Endothelial cell (in vitro differentiated cells): ENCODE data around the gene KHDRBS1. TPM values are rescaled to one million over a fixed set of nuclear protein-coding genes. Genes with fewer than 3 reads are reported as not detected.

Experiments
- DNase-seq: peaks from one replicate; pipeline ENCODE4 v3.0.0; 2021; ENCODE audit warnings: low spot score
- H3K27ac Mint-ChIP-seq: one replicate; pipeline ENCODE4 v1.8.0; 2021; ENCODE audit warnings: mixed read lengths, inconsistent platforms; ENCODE audit not compliant: unreplicated experiment
- H3K27me3 Mint-ChIP-seq: one replicate; pipeline ENCODE4 v1.8.0; 2021; ENCODE audit warnings: mild to moderate bottlenecking, moderate library complexity, mixed read lengths, inconsistent platforms; ENCODE audit not compliant: unreplicated experiment
- H3K36me3 Mint-ChIP-seq: one replicate; pipeline ENCODE4 v1.8.0; 2021; ENCODE audit warnings: mild to moderate bottlenecking, low read depth, mixed read lengths, inconsistent platforms; ENCODE audit not compliant: unreplicated experiment
- H3K4me1 Mint-ChIP-seq: one replicate; pipeline ENCODE4 v1.8.0; 2021; ENCODE audit warnings: mild to moderate bottlenecking, mixed read lengths, inconsistent platforms; ENCODE audit not compliant: unreplicated experiment
- H3K4me3 Mint-ChIP-seq: one replicate; pipeline ENCODE4 v1.8.0; 2021; ENCODE audit warnings: mild to moderate bottlenecking, mixed read lengths, inconsistent platforms; ENCODE audit not compliant: unreplicated experiment
- H3K9me3 Mint-ChIP-seq: one replicate; pipeline ENCODE4 v1.8.0; 2021; ENCODE audit warnings: mixed read lengths, inconsistent platforms; ENCODE audit not compliant: unreplicated experiment
- CTCF ChIP-seq: fragments of 200-600 bp; sonication (generic); IDR thresholded peaks from one replicate; pipeline ENCODE4 v1.5.0; 2021; ENCODE audit warnings: antibody characterized with exemption; ENCODE audit not compliant: unreplicated experiment
- total RNA-seq: library from RNA; stranded (reverse); fragmentation: NEBNext Ultra II Directional; extraction: Animal tissue kit (Norgen Biotek cat#: 25700); gene quantifications from one replicate; pipeline ENCODE4 v1.2.1, GENCODE V29; 2021; ENCODE audit not compliant: unreplicated experiment

Gene KHDRBS1
- total RNA-seq, 1 donor from 2014 or later: 203 TPM

- TF ChIP-seq CTCF: no peak
- peaks cover 12% of the 10 kb centered on the region for H3K36me3 Mint-ChIP-seq
- no peak overlapping the region for H3K27ac Mint-ChIP-seq
- peak overlapping the region; percentile 27 for H3K4me3 Mint-ChIP-seq
- DNase-seq: no peak
- no peaks in the 10 kb centered on the region for H3K9me3 Mint-ChIP-seq
- peaks cover 18% of the 10 kb centered on the region for H3K4me1 Mint-ChIP-seq
- no peaks in the 10 kb centered on the region for H3K27me3 Mint-ChIP-seq
These were observed 9.7 kb downstream of the KHDRBS1 start for GRCh38 chr1:32023351-32023750.

GRCh38 chr1:32025515-32025914 lies 11.8 kb downstream of the KHDRBS1 start:
- no peak for DNase-seq
- peaks cover 15% of the 10 kb centered on the region for H3K4me1 Mint-ChIP-seq
- TF ChIP-seq CTCF: no peak
- H3K27ac Mint-ChIP-seq: no peak overlapping the region
- H3K36me3 Mint-ChIP-seq: peaks cover 17% of the 10 kb centered on the region
- H3K4me3 Mint-ChIP-seq: no peak overlapping the region
- H3K9me3 Mint-ChIP-seq: no peaks in the 10 kb centered on the region
- H3K27me3 Mint-ChIP-seq: no peaks in the 10 kb centered on the region

- peaks cover 7% of the 10 kb centered on the region for H3K4me1 Mint-ChIP-seq
These were observed 15.1 kb downstream of the KHDRBS1 start for GRCh38 chr1:32028746-32029145.

GRCh38 chr1:32031578-32032274 lies 18.1 kb downstream of the KHDRBS1 start:
- no peak for TF ChIP-seq CTCF
- no peaks in the 10 kb centered on the region for H3K9me3 Mint-ChIP-seq
- no peak for DNase-seq
- H3K4me1 Mint-ChIP-seq: peaks cover 5% of the 10 kb centered on the region
- H3K4me3 Mint-ChIP-seq: peak overlapping the region; percentile 15
- H3K27me3 Mint-ChIP-seq: no peaks in the 10 kb centered on the region
- H3K27ac Mint-ChIP-seq: no peak overlapping the region
- H3K36me3 Mint-ChIP-seq: peaks cover 46% of the 10 kb centered on the region

More at GRCh38 chr1:32028746-32029145, 15.1 kb downstream of the KHDRBS1 start:
- peaks cover 31% of the 10 kb centered on the region for H3K36me3 Mint-ChIP-seq
- H3K27ac Mint-ChIP-seq: no peak overlapping the region
- TF ChIP-seq CTCF: no peak
- no peaks in the 10 kb centered on the region for H3K9me3 Mint-ChIP-seq
- H3K27me3 Mint-ChIP-seq: no peaks in the 10 kb centered on the region
- H3K4me3 Mint-ChIP-seq: no peak overlapping the region
- no peak for DNase-seq

GRCh38 chr1:32032275-32032615 lies 18.6 kb downstream of the KHDRBS1 start:
- DNase-seq: no peak
- peaks cover 47% of the 10 kb centered on the region for H3K36me3 Mint-ChIP-seq
- H3K27ac Mint-ChIP-seq: peak overlapping the region; percentile 67

More at GRCh38 chr1:32032275-32032615, 18.6 kb downstream of the KHDRBS1 start:
- no peaks in the 10 kb centered on the region for H3K9me3 Mint-ChIP-seq
- no peaks in the 10 kb centered on the region for H3K27me3 Mint-ChIP-seq
- TF ChIP-seq CTCF: no peak
- peaks cover 6% of the 10 kb centered on the region for H3K4me1 Mint-ChIP-seq
- H3K4me3 Mint-ChIP-seq: no peak overlapping the region
